ENCODE data around the gene UBA52.

- TF ChIP-seq CTCF (IDR thresholded peaks at IDR 0.05; ENCODE audit: low read length) (no peak), EZH2 (optimal IDR thresholded peaks at IDR 0.05; ENCODE audit: low read depth, low read length) (no peak), EZH2phosphoT487 (IDR thresholded peaks at IDR 0.05; ENCODE audit: low read length) (no peak)
These were observed 41.9 kb upstream of the UBA52 start for GRCh38 chr19:18529782-18530181.

Measured in MM.1S (cell line).